ENCODE results near the gene CENPX.

DNA sequence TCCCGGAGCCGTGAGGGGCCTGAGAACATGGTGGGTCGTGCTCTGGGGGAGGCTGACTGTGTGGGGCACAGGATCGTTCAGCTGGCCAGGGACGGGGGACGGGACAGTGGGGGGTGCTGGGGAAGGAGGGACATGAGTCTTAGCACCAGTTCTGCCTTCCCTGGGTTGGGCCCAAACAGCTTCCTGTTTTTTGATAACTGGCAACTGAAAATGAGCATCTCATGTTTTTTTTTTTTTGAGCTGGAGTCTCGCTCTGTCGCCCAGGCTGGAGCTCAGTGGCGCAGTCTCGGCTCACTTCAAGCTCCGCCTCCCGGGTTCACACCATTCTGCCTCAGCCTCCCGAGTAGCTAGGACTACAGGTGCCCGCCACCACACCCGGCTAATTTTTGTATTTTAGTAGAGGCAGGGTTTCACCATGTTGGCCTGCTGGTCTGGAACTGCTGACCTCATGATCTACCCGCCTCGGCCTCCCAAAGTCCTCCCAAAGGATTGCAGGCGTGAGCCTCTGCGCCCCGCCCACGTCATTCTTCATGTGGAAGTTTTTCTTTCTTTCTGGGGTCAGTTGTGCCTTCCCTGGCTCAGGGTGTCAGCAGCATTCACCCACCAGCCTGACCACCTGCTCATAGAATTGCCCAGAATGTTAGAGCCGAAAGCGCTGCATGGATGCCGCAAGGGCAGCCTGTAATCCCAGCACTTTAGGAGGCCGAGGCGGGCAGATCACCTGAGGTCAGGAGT lies 38.9 kb downstream of the CENPX start:
- TF ChIP-seq EP300 (IDR thresholded peaks at IDR 0.05; ENCODE audit: low read depth) (no peak), POLR2A (IDR thresholded peaks at IDR 0.05) (no peak), POLR2AphosphoS5 (IDR thresholded peaks at IDR 0.05) (no peak)
- TF ChIP-seq, protein P1, sequence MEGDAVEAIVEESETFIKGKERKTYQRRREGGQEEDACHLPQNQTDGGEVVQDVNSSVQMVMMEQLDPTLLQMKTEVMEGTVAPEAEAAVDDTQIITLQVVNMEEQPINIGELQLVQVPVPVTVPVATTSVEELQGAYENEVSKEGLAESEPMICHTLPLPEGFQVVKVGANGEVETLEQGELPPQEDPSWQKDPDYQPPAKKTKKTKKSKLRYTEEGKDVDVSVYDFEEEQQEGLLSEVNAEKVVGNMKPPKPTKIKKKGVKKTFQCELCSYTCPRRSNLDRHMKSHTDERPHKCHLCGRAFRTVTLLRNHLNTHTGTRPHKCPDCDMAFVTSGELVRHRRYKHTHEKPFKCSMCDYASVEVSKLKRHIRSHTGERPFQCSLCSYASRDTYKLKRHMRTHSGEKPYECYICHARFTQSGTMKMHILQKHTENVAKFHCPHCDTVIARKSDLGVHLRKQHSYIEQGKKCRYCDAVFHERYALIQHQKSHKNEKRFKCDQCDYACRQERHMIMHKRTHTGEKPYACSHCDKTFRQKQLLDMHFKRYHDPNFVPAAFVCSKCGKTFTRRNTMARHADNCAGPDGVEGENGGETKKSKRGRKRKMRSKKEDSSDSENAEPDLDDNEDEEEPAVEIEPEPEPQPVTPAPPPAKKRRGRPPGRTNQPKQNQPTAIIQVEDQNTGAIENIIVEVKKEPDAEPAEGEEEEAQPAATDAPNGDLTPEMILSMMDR (IDR thresholded peaks at IDR 0.05) = no peak

All from transverse colon (tissue), 4 donors.